ENCODE data around the gene KSR1.

KSR1 gene

GRCh38 chr17:27621536-27621935, 165.3 kb downstream of the KSR1 start:
- H3K4me3 ChIP-seq (ENCODE audit: control insufficient read depth in 1 of 7, extremely low read depth in 1 of 7, insufficient read depth in 4 of 7, low read depth in 2 of 7, low read length in 6 of 7): no peak overlapping the region
- CTCF ChIA-PET: interaction anchor here (0.6 to 3.5 kb wide), 7 partner anchors 11 to 408 kb away, joined by 3 to 18 read pairs (median 5); no protein-coding TSS in a partner anchor
- H3K4me1 ChIP-seq (ENCODE audit: control extremely low read depth in 1 of 4, control insufficient read depth in 4 of 4, insufficient read depth in 4 of 4, low read length in 3 of 4): peaks cover 0 to 7% (median 2%) of the 10 kb centered on the region in 4 experiments
- POLR2A ChIA-PET: no interaction called here
- H3K27ac ChIP-seq (ENCODE audit: insufficient read depth in 1 of 2, low read depth in 1 of 2, low read length in 2 of 2, poor library complexity in 1 of 2, severe bottlenecking in 2 of 2): no peak overlapping the region
- peaks cover 3 to 71% (median 34%) of the 10 kb centered on the region in 4 experiments for H3K36me3 ChIP-seq (ENCODE audit: control insufficient read depth in 4 of 4, insufficient read depth in 4 of 4, low read length in 3 of 4)
- no peak for DNase-seq
- WGBS (ENCODE audit: insufficient coverage): 92% methylated on average over 3 of the region's 4 CpGs
- no peaks in the 10 kb centered on the region for H3K9me3 ChIP-seq (ENCODE audit: control extremely low read depth in 1 of 5, control insufficient read depth in 4 of 5, insufficient read depth in 2 of 5, low read depth in 1 of 5, low read length in 4 of 5)
- no peaks in the 10 kb centered on the region for H3K27me3 ChIP-seq (replicated peaks in 2 of 5; ENCODE audit: control insufficient read depth in 4 of 5, insufficient read depth in 5 of 5, low read length in 4 of 5)

GRCh38 chr17:27621942-27622559, 165.8 kb downstream of the KSR1 start:
- CTCF ChIA-PET: interaction anchor here (0.6 to 3.5 kb wide), 8 partner anchors 9 to 408 kb away, joined by 3 to 18 read pairs (median 4); no protein-coding TSS in a partner anchor
- Histone ChIP-seq H3K4me1 (ENCODE audit: control extremely low read depth in 1 of 4, control insufficient read depth in 4 of 4, insufficient read depth in 4 of 4, low read length in 3 of 4) (peaks cover 0 to 7% (median 2%) of the 10 kb centered on the region in 4 experiments), H3K4me3 (ENCODE audit: control insufficient read depth in 1 of 7, extremely low read depth in 1 of 7, insufficient read depth in 4 of 7, low read depth in 2 of 7, low read length in 6 of 7) (no peak overlapping the region), H3K9me3 (ENCODE audit: control extremely low read depth in 1 of 5, control insufficient read depth in 4 of 5, insufficient read depth in 2 of 5, low read depth in 1 of 5, low read length in 4 of 5) (no peaks in the 10 kb centered on the region), H3K36me3 (ENCODE audit: control insufficient read depth in 4 of 4, insufficient read depth in 4 of 4, low read length in 3 of 4) (peaks cover 3 to 69% (median 31%) of the 10 kb centered on the region in 4 experiments), H3K27ac (ENCODE audit: insufficient read depth in 1 of 2, low read depth in 1 of 2, low read length in 2 of 2, poor library complexity in 1 of 2, severe bottlenecking in 2 of 2) (no peak overlapping the region), H3K27me3 (replicated peaks in 2 of 5; ENCODE audit: control insufficient read depth in 4 of 5, insufficient read depth in 5 of 5, low read length in 4 of 5) (no peaks in the 10 kb centered on the region)
- DNase-seq: no peak
- POLR2A ChIA-PET: no interaction called here
- WGBS (ENCODE audit: insufficient coverage): 94% methylated on average over 8 of the region's 10 CpGs

DNA sequence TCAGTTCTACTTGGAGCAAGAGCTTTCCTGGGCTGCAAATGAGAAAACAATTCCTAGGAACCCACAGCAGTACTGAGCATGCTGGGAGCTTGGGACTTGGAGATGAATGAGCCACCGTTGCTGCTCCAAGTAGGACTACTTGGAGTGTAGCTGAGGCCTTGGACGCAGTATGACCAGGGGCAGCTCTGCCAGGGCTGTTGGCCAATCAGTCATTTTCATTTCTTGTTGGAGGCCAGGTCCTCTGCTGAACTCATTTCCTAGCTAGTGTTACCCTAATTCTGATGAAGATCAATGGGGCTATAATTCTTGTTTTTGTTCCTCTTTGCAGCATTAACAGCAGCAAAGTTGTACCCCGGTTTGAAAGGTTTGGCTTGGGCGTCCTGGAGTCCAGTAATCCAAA, 166.7 kb downstream of the KSR1 start:
- POLR2A ChIA-PET: no interaction called here
- H3K27me3 ChIP-seq (replicated peaks in 2 of 5; ENCODE audit: control insufficient read depth in 4 of 5, insufficient read depth in 5 of 5, low read length in 4 of 5): no peaks in the 10 kb centered on the region
- no peak overlapping the region for H3K4me3 ChIP-seq (ENCODE audit: control insufficient read depth in 1 of 7, extremely low read depth in 1 of 7, insufficient read depth in 4 of 7, low read depth in 2 of 7, low read length in 6 of 7)
- H3K36me3 ChIP-seq (ENCODE audit: control insufficient read depth in 4 of 4, insufficient read depth in 4 of 4, low read length in 3 of 4): peaks cover 3 to 61% (median 25%) of the 10 kb centered on the region in 4 experiments
- peaks cover 0 to 7% (median 2%) of the 10 kb centered on the region in 4 experiments for H3K4me1 ChIP-seq (ENCODE audit: control extremely low read depth in 1 of 4, control insufficient read depth in 4 of 4, insufficient read depth in 4 of 4, low read length in 3 of 4)
- CTCF ChIA-PET: interaction anchor here (1.3 to 3.5 kb wide), 7 partner anchors 10 to 30 kb away, joined by 3 to 18 read pairs (median 4); no protein-coding TSS in a partner anchor
- H3K9me3 ChIP-seq (ENCODE audit: control extremely low read depth in 1 of 5, control insufficient read depth in 4 of 5, insufficient read depth in 2 of 5, low read depth in 1 of 5, low read length in 4 of 5): no peaks in the 10 kb centered on the region
- DNase-seq: no peak
- 93% methylated on average over 4 of the region's 4 CpGs for WGBS (ENCODE audit: insufficient coverage)
- H3K27ac ChIP-seq (ENCODE audit: insufficient read depth in 1 of 2, low read depth in 1 of 2, low read length in 2 of 2, poor library complexity in 1 of 2, severe bottlenecking in 2 of 2): no peak overlapping the region

DNA sequence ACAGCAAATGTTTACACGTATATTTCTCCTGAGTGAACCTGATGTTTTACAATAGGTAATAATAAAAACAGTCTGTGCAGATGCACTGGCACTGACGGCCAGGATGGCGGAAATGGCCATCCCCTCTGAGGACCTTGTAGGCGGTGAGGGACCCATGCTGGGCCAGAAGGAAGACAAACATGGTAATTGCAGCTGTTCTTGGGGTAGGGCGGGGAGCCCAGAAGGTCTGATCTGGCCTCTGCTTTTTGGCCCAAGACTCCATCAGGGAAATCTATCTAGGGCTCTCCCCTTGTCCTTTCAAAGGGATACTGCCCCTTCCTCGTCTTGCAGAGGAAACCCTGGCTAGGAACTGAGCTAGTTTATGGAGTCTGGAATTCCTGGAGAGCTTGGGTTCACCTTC, 167.4 kb downstream of the KSR1 start:
- Histone ChIP-seq H3K4me3 (ENCODE audit: control insufficient read depth in 1 of 7, extremely low read depth in 1 of 7, insufficient read depth in 4 of 7, low read depth in 2 of 7, low read length in 6 of 7) (no peak overlapping the region), H3K36me3 (ENCODE audit: control insufficient read depth in 4 of 4, insufficient read depth in 4 of 4, low read length in 3 of 4) (peaks cover under 1 to 55% (median 20%) of the 10 kb centered on the region in 4 experiments), H3K27me3 (replicated peaks in 2 of 5; ENCODE audit: control insufficient read depth in 4 of 5, insufficient read depth in 5 of 5, low read length in 4 of 5) (no peaks in the 10 kb centered on the region), H3K9me3 (ENCODE audit: control extremely low read depth in 1 of 5, control insufficient read depth in 4 of 5, insufficient read depth in 2 of 5, low read depth in 1 of 5, low read length in 4 of 5) (no peaks in the 10 kb centered on the region), H3K27ac (ENCODE audit: insufficient read depth in 1 of 2, low read depth in 1 of 2, low read length in 2 of 2, poor library complexity in 1 of 2, severe bottlenecking in 2 of 2) (no peak overlapping the region), H3K4me1 (ENCODE audit: control extremely low read depth in 1 of 4, control insufficient read depth in 4 of 4, insufficient read depth in 4 of 4, low read length in 3 of 4) (peaks cover 0 to 7% (median 2%) of the 10 kb centered on the region in 4 experiments)
- DNase-seq: no peak
- POLR2A ChIA-PET: no interaction called here
- 94% methylated on average over 4 of the region's 6 CpGs for WGBS (ENCODE audit: insufficient coverage)
- CTCF ChIA-PET: interaction anchor here (1.3 to 3.5 kb wide), 7 partner anchors 12 to 30 kb away, joined by 3 to 18 read pairs (median 5); no protein-coding TSS in a partner anchor

DNA sequence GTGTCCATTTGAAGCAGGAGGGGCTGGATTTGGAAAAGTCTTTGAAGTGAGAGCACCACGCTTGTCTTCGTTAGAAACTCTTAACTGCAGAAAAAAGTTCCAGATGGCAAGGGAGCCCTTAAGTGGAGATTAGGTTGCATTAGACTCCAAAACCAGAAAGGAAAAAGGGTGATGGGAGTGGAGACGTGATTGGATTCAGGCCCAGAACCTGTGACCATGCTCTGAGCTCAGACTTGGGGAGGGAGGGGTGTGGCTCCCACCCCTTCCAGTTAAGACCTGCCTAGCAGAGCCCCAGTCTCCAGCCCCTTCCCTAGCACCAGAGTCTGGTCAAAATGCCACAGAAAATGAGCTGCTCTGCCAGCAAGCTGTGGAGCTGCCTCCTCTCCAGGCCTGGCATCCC, 168.3 kb downstream of the KSR1 start:
- Histone ChIP-seq H3K27ac (ENCODE audit: insufficient read depth in 1 of 2, low read depth in 1 of 2, low read length in 2 of 2, poor library complexity in 1 of 2, severe bottlenecking in 2 of 2) (no peak overlapping the region), H3K36me3 (ENCODE audit: control insufficient read depth in 4 of 4, insufficient read depth in 4 of 4, low read length in 3 of 4) (peaks cover 0 to 53% (median 18%) of the 10 kb centered on the region in 4 experiments)
- 94% methylated on average over 2 of the region's 3 CpGs for WGBS (ENCODE audit: insufficient coverage)

DNA sequence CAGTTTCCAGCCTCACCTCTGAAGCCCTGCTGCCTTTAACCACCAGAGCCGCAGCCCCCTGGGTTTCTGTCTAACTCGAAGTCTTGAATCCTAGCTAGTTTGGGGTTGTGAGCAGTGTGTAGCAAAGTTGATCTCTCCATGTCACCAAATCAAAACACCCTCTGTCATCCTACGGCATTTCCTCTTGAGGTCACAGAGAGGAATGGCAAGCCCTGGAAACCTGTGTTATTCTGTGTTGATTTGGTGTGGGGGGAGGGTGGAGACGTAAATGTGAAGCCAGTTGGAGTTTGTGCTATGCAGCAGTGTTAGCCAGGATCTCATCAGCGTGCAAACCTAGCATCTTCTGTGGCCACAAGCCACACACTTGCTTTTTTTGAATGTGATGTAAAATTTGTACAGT, 169.6 kb downstream of the KSR1 start:
- DNase-seq: no peak
- Histone ChIP-seq H3K4me1 (ENCODE audit: control extremely low read depth in 1 of 4, control insufficient read depth in 4 of 4, insufficient read depth in 4 of 4, low read length in 3 of 4) (peaks cover 0 to 13% (median 4%) of the 10 kb centered on the region in 4 experiments), H3K27me3 (replicated peaks in 2 of 5; ENCODE audit: control insufficient read depth in 4 of 5, insufficient read depth in 5 of 5, low read length in 4 of 5) (no peaks in the 10 kb centered on the region), H3K27ac (ENCODE audit: insufficient read depth in 1 of 2, low read depth in 1 of 2, low read length in 2 of 2, poor library complexity in 1 of 2, severe bottlenecking in 2 of 2) (no peak overlapping the region), H3K9me3 (ENCODE audit: control extremely low read depth in 1 of 5, control insufficient read depth in 4 of 5, insufficient read depth in 2 of 5, low read depth in 1 of 5, low read length in 4 of 5) (no peaks in the 10 kb centered on the region), H3K4me3 (ENCODE audit: control insufficient read depth in 1 of 7, extremely low read depth in 1 of 7, insufficient read depth in 4 of 7, low read depth in 2 of 7, low read length in 6 of 7) (no peak overlapping the region), H3K36me3 (ENCODE audit: control insufficient read depth in 4 of 4, insufficient read depth in 4 of 4, low read length in 3 of 4) (peaks cover 0 to 45% (median 11%) of the 10 kb centered on the region in 4 experiments)
- ChIA-PET POLR2A (no interaction called here), CTCF (interaction anchor here (1.4 to 1.9 kb wide), 2 partner anchors 20 to 25 kb away, joined by 3 to 7 read pairs; no protein-coding TSS in a partner anchor)
- WGBS (ENCODE audit: insufficient coverage): 100% methylated on average over 1 of the region's 5 CpGs

More for the DNA sequence above, 168.3 kb downstream of the KSR1 start:
- POLR2A ChIA-PET: no interaction called here
- no peak overlapping the region for H3K4me3 ChIP-seq (ENCODE audit: control insufficient read depth in 1 of 7, extremely low read depth in 1 of 7, insufficient read depth in 4 of 7, low read depth in 2 of 7, low read length in 6 of 7)
- H3K27me3 ChIP-seq (replicated peaks in 2 of 5; ENCODE audit: control insufficient read depth in 4 of 5, insufficient read depth in 5 of 5, low read length in 4 of 5): no peaks in the 10 kb centered on the region
- CTCF ChIA-PET: interaction anchor here (0.8 to 1.6 kb wide), 2 partner anchors 14 to 16 kb away, joined by 5 to 9 read pairs; no protein-coding TSS in a partner anchor
- peaks cover 0 to 7% (median 5%) of the 10 kb centered on the region in 4 experiments for H3K4me1 ChIP-seq (ENCODE audit: control extremely low read depth in 1 of 4, control insufficient read depth in 4 of 4, insufficient read depth in 4 of 4, low read length in 3 of 4)
- no peak for DNase-seq
- H3K9me3 ChIP-seq (ENCODE audit: control extremely low read depth in 1 of 5, control insufficient read depth in 4 of 5, insufficient read depth in 2 of 5, low read depth in 1 of 5, low read length in 4 of 5): no peaks in the 10 kb centered on the region

- DNase-seq: no peak
- peaks cover 0 to 29% (median 6%) of the 10 kb centered on the region in 4 experiments for H3K36me3 ChIP-seq (ENCODE audit: control insufficient read depth in 4 of 4, insufficient read depth in 4 of 4, low read length in 3 of 4)
- no peaks in the 10 kb centered on the region for H3K27me3 ChIP-seq (replicated peaks in 2 of 5; ENCODE audit: control insufficient read depth in 4 of 5, insufficient read depth in 5 of 5, low read length in 4 of 5)
- no peak overlapping the region for H3K27ac ChIP-seq (ENCODE audit: insufficient read depth in 1 of 2, low read depth in 1 of 2, low read length in 2 of 2, poor library complexity in 1 of 2, severe bottlenecking in 2 of 2)
- CTCF ChIA-PET: interaction anchor here (1.4 kb wide), 1 partner anchor 20 kb away, joined by 3 read pairs; no protein-coding TSS in a partner anchor
- H3K4me3 ChIP-seq (ENCODE audit: control insufficient read depth in 1 of 7, extremely low read depth in 1 of 7, insufficient read depth in 4 of 7, low read depth in 2 of 7, low read length in 6 of 7): no peak overlapping the region
- no peaks in the 10 kb centered on the region for H3K9me3 ChIP-seq (ENCODE audit: control extremely low read depth in 1 of 5, control insufficient read depth in 4 of 5, insufficient read depth in 2 of 5, low read depth in 1 of 5, low read length in 4 of 5)
- peaks cover 0 to 24% (median 13%) of the 10 kb centered on the region in 4 experiments for H3K4me1 ChIP-seq (ENCODE audit: control extremely low read depth in 1 of 4, control insufficient read depth in 4 of 4, insufficient read depth in 4 of 4, low read length in 3 of 4)
- 96% methylated on average over 4 of the region's 10 CpGs for WGBS (ENCODE audit: insufficient coverage)
- POLR2A ChIA-PET: no interaction called here
Measured at GRCh38 chr17:27627514-27627913, 171.3 kb downstream of the KSR1 start.

Data from common myeloid progenitor, CD34-positive (primary cell).